DMS114 treated with DMSO at 0.1 percent for 48 hours (cell line): Measurements from ENCODE around the gene MTMR2.

ENCODE experiments used
- DNase-seq: peaks from one replicate; lab custom pipeline; 2025; ENCODE audit not compliant: unreplicated experiment; lab: John Stamatoyannopoulos, UW

MTMR2 gene

DNA sequence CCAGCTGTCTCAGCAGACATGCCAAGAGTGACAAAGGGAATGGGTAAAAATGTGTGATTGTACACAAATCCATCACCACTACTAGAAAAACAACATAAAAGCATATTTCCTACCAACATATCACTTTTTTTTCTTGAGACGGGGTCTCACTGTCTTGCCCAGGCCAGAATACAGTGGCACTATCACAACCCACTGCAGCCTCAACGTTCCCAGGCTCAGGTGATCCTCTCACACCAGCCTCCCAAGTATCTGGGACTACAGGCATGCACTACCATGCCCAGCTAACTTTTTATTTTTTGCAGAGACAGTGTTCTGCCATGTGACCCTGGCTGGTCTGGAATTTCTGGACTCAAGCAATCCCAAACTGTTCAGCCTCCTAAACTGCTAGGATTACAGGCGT is 5.2 kb downstream of the MTMR2 start:
- no peak for DNase-seq

DNA sequence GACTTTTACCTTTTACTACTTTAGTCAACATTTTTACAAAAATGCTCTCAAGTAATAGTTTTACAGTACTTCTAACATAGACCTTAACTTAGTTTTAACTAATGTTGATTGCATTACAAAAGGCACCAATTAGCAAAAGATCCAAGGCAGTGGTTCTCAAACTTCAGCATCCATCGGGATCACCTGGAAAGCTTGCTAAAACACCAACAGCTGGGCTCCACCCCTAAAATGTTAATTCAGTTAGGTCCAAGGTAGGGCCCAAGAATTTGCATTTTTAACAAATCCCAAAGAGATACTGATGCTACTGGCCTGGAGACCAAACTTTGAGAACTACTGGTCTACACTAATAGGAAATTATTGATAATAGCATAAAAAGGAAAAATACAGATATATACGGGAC is 5.9 kb downstream of the MTMR2 start:
- no peak for DNase-seq

DNA sequence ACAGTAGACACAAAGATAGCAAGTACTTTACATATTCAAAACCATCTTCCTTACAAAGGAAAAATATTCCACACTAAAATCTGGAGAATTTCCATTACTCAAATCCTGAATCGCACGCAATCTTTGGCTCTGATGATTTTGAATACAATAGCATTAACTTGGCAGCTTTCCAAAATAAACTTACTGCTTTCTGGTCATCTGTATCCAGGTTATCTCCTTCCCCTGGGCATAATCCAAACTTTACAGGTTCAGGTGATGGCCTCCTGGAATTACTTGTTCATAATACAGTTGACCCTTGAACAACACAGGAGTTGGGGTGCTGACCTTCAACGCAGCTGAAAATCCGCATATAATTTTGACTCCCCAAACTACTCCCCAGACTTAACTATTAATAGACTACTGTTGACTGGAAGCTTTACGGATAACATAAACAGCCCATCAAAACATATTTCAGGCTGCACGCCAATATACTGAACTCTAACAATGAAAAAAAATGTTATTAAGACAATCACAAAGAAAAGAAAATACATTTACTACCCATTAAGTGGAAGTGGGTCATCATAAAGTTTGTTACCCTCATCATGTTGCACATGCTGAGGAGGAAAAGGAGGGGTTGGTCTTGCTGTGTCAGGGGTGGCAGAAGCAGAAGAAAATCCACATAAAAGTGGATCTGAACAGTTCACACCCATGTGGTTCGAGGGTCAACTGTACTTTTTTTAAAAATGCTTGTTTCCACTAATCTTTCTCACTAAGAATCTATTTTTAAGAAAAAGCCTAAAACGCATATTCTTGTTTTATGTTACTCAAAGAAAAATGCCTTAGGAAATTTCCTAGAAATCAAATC is 6.5 kb downstream of the MTMR2 start:
- no peak for DNase-seq

DNA sequence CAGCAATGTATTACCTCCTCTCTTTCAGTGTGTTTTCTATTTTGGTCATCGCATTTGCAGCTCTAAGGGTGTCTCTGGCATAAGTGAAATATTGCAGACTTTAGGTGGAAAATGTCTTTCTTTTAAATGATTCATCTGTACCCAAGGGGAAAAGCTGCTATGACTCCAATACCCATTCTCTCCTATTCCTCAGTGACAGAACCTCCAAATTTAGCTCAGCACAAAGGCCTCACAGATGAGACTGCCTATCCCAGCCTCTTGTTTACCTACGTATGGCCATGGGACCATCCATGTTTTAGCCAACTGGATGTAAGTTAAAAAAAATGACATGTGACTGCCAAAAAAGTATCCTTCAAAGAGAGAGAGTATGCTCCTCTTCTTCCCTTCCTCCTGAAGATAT is 7.9 kb downstream of the MTMR2 start:
- DNase-seq: no peak

DNA sequence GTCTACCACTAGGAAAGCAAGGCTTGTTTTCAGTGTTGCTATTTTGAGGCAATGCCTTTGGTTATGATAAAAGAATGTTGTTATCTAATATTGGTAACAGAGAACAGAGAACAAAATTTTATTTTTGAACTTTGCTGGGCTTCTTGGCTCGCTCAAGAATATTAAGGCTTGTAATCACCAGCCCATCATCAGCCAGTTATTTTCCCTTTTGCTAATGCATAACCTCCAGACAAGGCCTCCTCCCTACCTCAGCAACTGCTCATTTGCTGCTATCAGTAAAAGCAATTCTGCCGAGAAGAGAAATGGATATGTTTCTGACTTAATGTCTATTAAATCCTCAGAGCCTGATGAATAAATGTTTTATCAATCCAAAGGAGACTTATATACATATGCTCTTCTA is 8.9 kb downstream of the MTMR2 start:
- no peak for DNase-seq

DNA sequence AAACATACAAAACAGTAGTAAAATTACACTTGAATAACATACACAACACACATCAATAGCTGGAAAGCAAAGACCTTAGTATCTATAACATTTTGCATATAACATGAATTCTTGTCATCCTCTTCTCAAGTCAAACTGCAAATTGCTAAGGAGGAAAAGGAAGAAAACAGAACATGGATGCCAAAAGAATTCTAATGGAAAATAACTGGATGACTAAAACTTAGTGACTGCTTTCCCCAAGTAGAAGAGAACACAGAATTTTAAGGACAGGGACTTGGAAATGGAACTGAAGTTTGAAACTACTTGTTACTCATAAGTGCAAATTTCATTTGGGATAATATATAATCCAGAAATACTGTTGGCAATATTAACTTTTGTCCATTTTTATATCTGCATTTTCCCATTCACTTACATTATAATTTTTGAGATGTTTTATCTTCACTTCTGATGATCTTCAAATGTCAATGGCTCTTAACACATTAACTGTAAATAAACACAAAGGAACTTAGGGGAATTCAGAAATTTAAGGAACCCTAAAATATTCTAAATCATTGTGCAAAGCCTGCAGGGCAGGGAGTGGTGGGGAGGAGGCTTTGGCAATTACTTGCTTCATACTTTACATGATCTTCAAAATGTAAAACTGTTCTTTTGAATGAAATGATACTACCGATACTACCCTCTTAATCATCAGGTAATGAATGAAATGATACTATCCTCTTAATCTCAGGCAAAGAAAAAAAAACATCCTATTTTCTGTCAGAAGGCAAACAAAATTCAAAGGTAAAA is 9.9 kb downstream of the MTMR2 start:
- no peak for DNase-seq

DNA sequence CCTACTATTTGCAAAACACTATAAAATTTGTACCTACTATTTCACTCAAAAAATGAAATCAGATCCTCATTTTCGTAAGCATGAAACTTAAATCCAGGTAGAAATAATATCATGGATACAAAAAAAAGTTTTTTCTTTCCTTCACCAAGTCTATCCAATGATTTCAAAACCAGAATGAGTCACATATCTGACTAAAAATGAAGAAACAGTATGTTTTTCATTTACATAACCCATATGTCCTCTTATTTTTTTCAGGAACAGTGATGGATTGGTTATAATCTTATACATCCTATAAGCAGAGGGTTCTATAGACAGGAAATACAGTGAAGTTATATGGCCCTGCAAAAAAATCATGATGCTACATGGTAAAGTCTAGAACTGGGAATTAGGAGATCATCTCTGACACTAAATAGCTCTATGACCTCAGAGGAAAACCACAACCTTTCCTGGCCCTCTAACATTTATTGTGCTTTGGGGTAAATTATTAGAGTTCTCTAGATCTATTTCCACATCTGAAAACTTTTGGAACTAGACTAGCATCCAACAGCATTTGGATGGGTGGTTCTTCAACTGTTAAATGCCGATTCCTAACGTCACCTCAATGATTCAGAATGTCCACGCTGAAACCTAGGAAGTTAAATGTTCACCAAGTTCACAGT is 10.9 kb downstream of the MTMR2 start:
- no peak for DNase-seq

DNA sequence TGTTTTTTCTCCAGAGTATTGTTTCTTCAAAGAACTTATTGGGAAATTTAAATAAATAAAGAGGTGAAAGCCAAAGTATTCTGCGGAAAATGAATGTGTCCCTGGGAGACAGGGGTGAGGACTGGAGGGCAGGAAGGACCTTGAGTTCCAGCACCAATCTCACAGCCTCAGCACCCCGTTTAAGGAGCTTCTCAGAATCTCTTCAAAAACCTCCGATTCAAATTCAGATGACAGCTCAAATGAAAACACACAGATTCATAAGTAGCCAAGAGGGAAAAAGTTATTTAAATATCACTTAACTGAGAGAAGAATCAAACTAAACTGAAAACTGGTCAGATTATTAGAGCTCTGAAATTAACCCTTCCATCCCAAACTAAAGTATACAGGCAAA is 12.5 kb downstream of the MTMR2 start:
- no peak for DNase-seq

DNA sequence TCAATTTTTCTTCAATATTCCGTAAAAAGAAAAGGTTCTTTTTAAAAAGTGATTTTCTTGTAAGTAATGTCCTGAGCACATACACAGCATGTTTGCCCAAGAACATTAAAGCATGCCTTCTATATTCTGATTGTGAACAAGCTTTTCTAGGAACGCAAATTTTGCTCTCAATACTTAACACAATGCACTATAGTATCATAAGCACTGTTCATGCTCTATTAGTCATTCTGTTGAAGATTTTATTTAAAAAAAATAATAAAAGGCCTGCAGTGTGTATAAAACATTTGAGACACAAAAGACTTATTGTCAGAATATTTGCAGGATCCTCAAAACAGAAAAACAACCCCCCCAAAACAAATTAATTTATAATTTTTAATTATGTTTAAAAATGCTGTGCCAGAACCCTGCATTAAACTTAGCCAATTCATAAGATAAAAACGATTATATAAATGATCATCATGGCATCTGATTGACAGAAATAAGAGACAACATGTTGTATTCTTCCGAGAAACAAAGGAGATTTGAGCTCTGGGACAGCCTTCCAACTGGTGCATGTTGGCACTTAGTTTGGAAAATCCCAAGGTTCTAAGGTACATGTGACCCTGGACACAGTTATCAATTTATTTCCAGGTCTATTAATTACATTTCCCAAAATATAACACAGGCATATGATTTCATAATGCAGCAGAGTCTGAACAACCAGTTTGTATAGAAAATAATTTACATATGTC is 13.1 kb downstream of the MTMR2 start:
- DNase-seq: no peak

DNA sequence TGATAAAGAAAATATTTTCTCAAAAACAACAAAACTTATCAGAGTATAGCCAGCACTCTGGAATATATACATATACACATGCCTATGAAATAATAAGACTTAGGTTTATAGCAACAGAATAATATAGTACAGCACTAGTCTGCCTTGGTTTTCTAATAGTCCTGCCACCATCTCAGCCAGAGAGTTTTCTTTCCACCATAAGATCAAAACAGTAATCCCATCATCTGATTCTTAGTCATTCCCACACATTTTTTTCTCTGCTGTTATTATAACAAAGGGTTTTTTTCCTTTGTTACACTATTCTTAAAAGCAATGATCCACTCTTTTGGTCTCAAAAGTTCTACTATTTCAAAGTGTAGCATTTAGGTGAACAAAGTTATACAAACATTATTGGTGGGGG is 15.1 kb downstream of the MTMR2 start:
- no peak for DNase-seq

DNA sequence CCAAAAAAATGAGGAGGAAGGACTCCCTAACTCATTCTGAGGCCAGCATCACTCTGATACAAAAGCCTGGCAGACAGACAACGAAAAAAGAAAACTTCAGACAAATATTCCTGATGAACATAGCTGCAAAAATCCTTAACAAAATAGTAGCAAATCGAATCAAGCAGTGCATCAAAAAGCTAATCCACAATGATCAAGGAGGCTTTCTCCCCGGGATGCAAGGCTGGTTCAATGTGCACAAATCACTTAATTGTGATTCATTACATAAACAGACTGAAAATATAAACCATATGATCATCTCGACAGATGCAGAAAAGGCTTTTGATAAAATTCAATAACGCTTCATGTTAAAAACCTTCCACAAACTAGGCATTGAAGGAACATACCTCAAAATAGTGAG is 16.4 kb downstream of the MTMR2 start:
- no peak for DNase-seq

DNA sequence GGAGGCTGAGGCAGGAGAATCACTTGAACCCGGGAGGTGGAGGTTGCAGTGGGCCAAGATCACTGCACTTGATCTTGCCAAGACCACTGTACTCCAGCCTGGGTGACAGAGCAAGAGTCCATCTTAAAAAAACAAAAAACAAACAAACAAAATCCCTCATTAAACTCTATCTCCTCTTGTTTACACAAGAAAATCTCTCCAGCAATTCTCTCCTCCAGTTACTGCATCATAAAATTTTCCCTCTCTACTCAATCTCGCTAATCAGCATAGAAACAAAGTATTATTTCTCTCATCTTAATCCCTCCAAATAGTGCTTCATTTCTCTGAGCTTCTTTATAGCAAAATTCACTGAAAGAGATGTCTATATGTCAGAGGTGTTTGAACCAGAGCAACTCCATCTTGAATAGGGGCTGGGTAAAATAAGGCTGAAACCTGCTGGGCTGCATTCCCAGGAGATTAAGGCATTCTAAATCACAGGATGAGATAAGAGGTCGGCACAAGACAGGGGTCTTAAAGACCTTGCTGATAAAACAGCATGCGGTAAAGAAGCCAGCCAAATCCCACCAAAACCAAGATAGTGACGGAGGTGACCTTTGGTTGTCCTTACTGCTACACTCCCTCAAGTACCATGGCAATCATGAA is 19.8 kb downstream of the MTMR2 start:
- no peak for DNase-seq

DNA sequence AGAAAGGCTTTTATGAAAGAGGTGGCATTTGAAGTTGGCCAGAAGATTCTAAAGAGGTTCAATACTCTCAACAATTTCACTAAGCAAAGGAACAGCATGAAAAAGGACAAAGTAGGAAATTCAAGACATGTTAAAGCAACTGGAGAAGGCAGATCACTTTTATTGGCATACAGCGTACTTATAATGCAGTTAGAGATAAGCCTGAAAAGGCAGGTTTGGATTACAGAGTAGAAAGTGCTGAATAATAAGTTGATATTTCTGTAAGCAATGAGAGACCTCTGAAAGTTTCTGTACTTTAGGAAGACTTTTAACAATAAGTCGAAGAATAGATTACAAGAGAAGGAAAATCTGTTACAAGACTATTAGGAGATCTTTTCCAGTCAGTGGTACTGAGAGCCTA is 25.1 kb downstream of the MTMR2 start:
- no peak for DNase-seq

DNA sequence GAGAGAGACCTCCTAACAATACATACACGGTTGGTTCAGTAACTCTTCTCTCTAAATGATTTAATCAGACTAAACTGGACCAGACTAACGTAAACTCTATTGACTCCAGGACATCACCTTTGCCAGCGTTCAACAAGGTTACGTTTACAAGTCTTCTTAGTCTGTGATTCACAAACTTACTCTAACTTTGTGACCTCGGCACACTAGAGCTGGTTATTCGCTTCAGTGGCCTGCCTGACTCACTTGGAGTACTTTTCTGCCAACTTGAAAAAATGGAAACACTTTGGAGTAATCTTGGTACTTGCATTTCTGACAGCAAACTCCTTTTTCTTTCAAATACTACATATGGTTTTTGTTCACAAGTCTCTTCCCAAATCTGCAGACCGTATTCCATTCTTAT is 26.2 kb downstream of the MTMR2 start:
- no peak for DNase-seq

DNA sequence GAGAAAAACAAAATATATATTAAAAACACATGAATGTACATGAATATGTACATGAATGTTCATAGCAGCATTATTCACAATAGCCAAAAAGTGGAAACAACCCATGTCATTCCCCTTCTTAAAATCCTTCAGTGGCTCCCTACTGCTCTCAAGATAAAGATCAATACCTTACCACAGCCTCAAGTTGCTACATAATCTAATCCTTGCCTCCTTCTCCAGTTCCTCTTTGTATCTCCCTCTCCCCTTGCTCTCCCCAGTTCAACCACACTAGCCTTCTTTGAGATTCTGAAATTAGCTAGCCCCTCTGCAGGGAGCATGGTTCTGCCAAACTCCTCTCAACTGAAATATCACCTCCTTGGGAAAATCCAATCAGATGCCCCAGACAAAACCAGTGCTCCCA is 28.1 kb downstream of the MTMR2 start:
- no peak for DNase-seq

DNA sequence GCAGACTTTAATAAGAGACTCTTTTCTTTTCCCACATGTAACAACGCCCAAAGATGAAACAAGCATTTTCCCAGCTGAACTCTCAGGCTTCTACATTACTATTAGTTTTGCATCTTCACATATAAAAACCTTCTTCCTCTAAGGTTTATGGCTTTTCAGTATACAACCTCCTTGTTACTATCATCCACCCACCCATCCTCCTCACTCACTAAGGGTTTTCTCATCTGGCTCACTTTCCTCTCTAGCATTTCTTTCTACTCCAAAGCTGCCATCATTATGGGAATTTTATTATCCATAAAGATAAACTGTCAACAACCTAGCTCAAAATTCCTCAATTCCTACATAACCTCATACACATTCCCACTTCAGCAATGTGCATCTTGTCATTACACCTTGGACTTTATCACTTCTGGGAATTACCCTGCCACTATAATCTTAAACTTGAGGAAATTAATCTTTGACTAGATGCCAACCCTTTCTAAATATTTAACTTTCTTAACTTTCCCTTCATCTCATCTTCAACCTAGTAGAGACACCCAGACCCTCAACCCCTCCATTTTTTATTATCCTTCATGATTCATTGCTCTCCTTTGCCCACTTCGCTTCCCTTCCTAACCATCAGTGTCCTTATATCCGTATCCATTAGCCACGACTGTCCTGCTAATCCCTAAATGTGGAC is 30.9 kb downstream of the MTMR2 start:
- no peak for DNase-seq

DNA sequence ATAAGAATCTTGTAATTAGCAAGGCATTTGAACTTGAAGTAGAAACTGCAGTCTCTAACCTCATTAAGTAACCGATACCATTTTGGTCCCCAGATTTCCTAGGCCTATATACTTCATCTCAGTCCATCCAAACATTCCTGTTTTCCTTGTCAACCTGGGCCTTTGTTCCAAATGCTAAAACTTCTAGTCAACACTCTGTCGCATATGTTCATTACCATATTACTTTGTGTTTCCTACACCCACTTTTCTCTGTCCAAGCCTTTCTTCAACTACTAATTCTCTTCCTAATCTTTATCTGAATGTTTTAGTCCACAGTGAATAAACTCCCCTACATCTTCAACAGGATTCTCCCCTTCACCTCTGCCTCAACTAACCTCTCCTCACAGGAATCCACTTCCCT is 31.4 kb downstream of the MTMR2 start:
- no peak for DNase-seq

DNA sequence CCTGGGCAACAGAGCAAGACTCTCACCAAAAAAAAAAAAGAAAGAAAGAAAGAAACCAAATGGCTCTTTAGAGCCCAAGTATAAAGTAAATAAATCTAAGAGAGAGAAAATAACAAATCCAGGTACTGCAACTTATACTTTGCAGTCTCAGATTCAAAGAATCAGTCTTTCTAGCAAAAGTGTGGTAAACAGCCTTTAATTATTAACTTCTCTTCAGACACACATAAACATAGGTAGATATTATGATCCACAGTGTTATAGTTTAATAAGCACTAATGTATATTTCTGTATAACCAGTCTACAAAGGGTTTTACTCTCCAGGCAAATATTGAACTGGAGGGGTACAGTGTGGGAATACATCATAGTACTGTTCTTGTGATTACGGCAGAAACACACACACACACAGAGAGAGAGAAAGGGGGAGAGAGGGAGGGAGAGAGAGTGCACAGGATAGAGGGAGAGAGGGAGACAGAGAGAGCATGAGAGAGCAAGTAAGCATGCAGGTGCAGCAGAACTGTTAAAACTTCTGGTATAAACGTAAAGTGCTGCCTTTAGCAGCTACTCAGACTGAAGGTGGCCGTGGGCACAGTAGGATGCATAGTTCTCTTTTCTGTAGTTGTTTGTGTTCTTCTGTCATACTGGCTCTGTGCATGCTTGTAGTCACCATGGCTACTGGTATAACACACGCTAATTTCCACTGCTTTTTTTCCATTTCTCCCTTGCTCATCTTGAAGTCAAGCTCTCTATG is 32.3 kb downstream of the MTMR2 start:
- DNase-seq: no peak

DNA sequence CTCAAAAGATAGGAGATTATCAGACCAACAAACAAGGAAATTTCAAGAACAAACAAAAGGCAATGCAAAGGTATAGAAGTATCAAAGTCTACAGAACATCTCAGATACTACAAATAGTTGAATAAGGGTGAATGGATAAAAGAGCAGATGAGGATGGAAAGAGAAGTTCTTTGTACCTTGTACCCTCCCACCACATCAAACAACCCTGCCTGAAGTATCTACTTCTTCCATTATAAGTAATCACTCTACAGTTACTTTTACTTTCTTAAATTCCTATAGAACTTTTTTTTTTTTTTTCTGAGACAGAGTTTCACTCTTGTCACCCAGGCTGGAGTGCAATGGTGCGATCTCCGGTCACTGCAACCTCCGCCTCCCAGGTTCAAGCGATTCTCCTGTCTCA is 35.1 kb downstream of the MTMR2 start:
- DNase-seq: no peak

DNA sequence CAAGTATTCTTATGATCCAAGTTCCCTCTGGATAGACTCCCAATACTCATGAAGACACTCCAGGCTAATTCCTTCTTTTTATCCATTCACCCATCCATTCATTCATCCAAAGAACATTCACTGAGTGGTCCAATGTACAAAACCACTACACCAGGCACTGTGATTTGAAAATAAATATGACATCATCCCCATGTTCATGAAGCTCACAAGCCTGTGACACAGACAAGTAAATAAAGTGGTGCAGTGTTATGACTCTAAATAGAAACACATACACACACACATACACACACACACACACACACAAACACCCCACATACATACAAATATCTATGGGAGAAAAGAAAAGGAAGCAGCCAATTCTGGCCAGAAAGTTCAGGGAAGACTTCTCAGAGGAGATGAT is 35.5 kb downstream of the MTMR2 start:
- DNase-seq: no peak
